ENCODE data around the gene OR1F1.

GRCh38 chr16:3155972-3156371 is 32.0 kb upstream of the OR1F1 start:
- TF ChIP-seq CTCF (IDR thresholded peaks at IDR 0.05) (no peak), ZFX (IDR thresholded peaks at IDR 0.05; ENCODE audit: borderline replicate concordance) (no peak)
